ENCODE data around the gene SORL1.
A peak's percentile ranks its signal among the peaks of the same experiment; 100 is the strongest.

SORL1 gene

GRCh38 chr11:121426476-121427399 is 25.4 kb upstream of the SORL1 start:
- ATAC-seq, result peak; percentile 70 to 72

GRCh38 chr11:121427400-121427744 is 24.7 kb upstream of the SORL1 start:
- ATAC-seq, result no peak

DNA sequence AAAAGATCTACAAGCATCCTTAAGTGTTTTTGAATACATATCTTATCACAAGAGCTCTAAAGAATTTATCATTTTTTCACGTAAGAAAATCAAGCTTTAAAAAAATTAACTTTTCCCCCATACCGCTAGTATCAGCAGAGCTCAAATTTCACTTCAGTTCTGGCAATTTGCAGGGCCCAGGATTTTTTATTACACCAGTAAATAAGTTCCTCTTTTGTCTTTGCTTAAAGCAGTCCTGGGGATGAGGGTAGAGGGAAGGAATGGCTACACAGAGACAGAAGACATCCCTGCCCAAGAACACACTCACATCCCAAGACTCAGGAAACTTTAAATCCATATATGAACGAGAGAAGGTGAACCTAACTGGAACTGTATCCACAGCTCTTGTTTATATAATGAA is 22.6 kb upstream of the SORL1 start:
- ATAC-seq, result no peak

GRCh38 chr11:121431820-121432526 is 20.1 kb upstream of the SORL1 start:
- ATAC-seq, result peak; percentile 75 to 85

- no peak for ATAC-seq
Measured at GRCh38 chr11:121435132-121435531, 17.0 kb upstream of the SORL1 start.

DNA sequence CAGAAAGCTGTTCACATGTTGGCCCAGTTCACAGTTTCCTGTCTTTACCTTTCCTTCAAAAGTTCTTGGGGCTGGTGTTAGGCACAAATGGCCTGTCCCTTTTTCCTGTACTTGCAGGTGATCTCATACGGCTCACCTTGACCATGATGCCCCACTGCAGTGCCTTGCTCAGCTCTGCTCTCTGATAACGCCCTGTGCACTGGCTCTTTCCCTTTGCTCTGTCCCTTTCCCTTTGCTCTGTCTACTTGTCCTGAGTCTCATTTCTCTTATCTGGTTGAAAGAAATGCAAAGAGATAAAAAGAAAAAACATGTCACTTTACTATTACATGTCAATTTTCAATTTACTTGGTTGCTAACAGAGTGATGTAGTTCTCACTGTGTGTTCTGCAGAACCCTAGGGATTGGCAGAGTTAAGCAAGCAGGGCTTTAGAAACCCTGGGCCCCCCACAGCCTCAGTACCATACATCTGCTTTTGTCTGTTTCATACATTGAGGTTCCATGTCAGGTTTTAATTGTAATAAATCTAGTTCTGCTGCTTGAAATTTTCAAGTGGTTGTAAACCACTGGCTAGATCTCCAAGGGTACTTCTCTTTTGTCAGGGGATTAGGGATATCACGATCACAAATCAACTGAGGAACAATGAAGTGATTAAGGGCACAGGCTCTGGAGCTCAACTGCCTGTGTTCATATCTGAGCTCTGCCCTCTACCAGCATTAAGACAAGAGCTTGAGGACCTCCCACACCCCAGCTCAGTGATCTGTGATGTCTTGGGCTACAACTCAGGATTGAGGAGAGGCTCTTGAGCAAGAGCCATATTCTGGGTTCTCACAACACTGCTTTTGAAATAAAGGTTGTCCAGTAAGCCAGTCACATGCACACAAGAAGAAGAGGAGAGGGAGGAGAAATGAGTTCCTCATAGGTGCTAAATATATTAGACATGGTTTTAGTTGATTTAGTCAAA is 16.3 kb upstream of the SORL1 start:
- ATAC-seq, result no peak

DNA sequence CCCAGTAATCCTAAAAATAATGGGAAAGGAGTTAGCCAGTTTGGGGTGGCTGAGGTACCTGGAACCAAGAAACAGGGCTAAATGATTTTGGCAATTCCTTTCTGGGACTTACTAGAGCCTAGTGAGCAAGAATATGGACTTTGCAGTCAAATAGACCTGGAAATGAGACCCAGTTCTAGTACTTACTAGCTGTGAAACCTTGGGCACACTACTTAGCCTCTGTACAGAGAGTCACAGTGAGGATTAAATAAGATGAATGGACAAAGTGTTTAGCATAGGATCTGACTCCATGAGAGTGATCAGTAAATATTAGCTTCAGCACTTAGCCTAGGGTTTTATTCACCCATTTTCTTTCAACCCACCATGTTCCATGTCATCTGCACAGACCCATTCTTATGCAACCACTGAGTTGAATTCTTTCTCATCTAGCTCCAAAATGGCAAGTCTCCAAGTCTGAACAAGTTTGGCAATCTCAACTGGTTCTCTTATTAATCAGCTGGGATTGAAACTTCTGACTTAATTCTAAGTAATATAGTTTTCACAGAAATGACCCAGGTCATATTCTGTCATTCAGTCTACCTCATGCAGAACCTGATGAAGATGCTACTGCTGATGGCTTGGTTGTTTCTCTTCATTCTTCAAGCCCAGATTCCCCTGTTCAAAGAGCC is 15.0 kb upstream of the SORL1 start:
- ATAC-seq, result peak; percentile 69 to 87

DNA sequence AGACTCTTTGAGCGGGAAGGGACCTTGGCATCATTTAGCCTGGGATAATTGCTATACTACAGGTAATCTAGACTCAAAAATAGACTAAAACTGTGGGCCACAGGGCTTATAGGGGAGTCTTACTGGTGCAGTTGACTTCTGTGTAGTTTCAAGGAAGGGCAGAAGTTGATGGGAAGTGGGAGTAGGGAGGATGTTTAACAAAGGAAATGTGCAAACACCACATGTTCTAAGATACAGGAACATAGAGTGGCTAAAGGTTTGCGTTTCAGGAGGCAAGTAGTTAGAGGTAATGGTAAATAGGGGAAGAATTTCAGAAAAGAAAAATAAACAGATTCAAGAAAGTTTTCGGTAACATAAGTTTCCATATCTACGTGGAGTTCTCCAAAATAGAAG is 14.4 kb upstream of the SORL1 start:
- no peak for ATAC-seq

- no peak for ATAC-seq
Measured at GRCh38 chr11:121439337-121439736, 12.8 kb upstream of the SORL1 start.

DNA sequence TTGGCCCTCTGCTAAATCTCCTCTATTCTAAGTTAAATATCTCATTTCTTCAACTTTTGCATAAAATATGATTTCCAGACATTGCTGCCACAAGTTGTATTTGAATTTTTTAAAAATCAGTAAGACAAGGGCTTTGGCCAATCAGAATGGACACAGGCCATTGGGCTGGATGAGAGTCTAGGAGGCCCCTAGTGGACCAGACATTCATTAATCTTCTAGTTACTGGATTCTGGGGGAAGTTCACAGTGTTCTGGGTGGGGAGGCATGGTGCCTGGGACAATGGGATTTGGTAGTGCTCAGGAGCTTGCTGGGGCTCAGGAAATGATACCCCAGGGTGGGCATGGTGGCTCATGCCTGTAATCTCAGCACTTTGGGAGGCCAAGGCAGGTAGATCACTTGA is 12.4 kb upstream of the SORL1 start:
- ATAC-seq, result no peak

- ATAC-seq, result no peak
Measured at GRCh38 chr11:121441521-121441920, 10.6 kb upstream of the SORL1 start.

DNA sequence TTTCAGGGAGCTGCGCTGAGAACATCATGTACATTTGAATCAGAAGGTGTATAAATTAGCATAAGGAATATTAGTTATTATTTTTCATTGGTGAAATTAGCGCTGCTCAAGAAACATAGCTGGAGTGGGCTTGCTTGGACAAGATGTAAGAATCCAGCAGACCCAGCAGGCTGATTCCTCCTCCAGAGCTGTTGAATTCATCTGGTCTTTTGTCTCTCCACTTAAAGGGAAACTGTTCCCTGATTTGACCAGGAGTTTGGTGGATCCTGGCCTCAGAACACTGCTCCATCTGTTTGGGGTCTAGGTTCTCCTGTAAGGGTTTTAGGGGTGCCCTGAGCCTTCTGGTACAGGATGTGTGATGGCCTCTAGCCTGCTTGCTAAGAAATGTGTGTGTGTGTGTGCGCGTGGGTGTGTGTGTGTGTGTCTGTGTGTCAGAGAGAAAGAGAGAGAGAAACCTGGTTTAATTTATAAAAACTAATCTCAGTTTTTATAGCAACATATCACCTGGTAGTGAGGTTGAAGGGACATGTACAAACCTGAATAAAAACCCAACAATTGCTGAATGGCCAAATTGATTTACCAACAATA is 8.3 kb upstream of the SORL1 start:
- ATAC-seq, result no peak

GRCh38 chr11:121444526-121444925 is 7.6 kb upstream of the SORL1 start:
- ATAC-seq, result no peak

DNA sequence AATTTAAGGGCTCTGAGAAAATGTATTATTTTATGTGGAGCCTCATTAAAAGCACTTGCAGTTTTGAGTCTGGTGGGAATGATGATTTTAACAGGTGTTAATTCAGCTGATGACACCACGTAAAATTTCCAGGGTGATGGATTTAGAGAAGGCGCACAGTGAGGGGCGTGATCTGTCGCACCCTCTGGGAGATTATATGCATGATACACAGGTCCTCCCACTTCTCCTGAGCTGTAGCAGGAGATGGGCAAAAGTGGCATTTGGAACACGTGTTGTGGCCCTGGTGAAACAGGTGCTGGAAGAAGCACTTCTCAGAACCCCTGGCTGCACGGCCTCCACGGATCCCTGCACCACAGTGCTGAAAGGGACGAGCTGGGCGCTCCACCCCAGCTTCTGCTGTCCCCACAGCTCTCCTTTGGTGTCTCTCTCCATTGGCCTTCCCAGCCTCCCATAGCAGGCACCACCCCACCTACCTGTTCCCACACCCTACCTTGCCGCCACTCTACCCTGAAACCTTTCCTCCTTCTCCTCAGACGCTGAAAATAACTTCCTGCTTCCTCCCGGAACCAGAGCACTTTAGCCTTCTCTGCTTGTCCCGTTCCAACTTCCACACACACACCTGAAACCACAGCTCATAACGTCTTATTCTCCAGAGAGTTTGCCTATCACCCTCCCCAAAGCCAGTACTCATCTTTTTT is 6.9 kb upstream of the SORL1 start:
- ATAC-seq, result no peak

GRCh38 chr11:121446752-121447156 is 5.4 kb upstream of the SORL1 start:
- ATAC-seq, result no peak

DNA sequence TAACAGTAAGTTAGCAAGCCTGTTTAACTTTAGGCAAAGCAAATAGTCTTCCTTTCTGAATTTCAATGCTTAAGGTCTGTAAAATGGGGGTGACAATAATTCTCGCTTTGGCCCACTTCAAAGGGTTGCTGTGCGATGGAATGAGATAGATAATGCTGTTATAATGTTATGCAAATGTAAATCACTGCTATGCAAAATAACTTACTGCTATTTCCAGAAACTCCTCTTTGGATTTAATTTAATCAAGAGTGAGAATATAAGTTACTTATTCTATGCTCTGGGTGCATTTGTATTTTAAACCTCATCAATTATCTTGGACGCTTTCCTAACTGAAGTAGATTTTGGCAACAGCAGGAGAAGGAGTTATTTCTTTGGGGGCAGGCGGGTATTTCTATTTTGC is 4.1 kb upstream of the SORL1 start:
- no peak for ATAC-seq

DNA sequence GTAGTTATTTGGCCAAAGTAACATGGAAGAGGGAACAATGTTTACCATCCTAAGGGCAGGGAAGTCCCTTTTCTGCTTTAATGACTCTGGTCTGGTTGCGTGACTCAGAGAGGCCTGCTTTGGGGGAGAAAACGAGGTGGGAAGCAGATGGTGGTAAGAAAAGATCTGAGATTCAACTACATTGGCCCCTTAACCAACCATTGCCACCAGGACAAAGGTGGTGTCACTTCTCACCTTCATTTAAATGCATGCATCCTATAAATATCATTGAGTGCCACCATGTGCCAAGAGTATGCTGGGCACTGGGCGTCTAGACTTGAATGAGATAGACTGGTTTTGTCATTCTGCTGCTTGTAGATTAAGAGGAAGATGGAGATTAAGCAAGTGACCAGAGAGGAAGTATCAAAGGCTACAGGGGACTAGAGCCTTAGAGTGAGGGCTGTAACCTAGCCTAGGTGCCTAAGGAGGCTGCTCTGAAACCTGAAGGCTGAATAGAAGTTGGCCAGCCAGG is 3.6 kb upstream of the SORL1 start:
- no peak for ATAC-seq

DNA sequence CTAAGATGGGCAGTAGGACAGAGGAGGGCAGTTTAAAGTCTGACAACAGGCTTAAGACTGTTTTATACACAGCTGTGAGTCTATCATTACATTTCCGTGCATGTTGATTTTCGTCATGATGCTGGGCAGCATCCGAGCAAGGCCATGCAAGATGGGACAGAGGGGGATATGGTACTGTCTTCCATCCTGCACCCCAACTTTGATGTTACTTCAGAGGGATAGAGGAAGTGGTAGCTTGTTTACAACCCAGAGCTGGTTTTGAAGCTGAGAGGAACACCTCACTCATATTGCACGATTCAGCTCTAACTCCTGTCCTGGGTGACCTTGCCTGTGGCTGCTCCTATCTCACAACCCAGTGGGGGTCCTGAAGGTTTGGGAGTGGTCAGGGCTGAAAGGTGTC is 3.0 kb upstream of the SORL1 start:
- ATAC-seq, result no peak

DNA sequence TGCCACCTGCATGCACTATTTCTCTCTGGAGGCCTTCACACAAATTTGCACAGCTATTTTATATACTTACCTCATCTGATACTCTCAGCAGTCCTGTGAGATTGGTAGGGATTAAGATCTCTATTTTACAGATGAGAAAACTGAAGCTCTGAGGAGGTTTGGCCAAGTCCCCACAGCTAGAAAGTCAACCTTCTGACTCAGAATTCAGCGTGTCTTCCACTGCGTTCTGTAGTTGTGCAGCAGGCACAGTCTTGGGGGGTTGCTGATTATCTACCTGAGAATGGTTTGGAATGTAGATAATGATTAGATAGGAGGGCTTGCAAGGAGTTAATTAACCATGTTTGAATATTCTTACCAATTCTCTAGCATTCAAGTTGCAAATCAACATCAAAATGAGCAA is 2.5 kb upstream of the SORL1 start:
- ATAC-seq, result no peak

DNA sequence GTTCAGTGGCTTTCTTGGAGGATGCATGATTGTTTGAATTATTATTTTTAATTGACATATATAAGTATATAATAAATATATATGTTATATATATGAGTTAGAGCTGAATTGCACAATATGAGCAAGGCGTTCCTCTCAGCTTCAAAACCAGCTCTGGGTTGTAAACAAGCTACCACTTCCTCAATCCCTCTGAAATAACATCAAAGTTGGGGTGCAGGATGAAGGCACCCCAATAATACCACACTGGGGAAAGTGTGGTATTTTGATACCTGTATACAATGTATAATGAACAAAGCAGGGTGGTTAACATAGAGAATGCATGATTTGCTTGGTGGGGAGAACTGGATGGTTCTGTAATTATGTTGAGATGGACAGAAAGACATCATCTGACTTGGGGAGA is 1.7 kb upstream of the SORL1 start:
- ATAC-seq, result no peak
